Dermis blood vessel endothelial cell (primary cell): Measurements from ENCODE around the gene DNAJC2. TPM values are rescaled to one million over a fixed set of nuclear protein-coding genes. Genes with fewer than 3 reads are reported as not detected.
A peak's percentile ranks its signal among the peaks of the same experiment; 100 is the strongest.

ENCODE experiments used
- DNase-seq: peaks from one replicate; pipeline ENCODE4 v3.0.0; 2010
- total RNA-seq: library from RNA; depleted of rRNA; stranded (reverse); fragments of >200 nt; gene quantifications from 2 replicates; pipeline ENCODE4 v1.2.3, GENCODE V29; 2014

Gene DNAJC2, protein sequence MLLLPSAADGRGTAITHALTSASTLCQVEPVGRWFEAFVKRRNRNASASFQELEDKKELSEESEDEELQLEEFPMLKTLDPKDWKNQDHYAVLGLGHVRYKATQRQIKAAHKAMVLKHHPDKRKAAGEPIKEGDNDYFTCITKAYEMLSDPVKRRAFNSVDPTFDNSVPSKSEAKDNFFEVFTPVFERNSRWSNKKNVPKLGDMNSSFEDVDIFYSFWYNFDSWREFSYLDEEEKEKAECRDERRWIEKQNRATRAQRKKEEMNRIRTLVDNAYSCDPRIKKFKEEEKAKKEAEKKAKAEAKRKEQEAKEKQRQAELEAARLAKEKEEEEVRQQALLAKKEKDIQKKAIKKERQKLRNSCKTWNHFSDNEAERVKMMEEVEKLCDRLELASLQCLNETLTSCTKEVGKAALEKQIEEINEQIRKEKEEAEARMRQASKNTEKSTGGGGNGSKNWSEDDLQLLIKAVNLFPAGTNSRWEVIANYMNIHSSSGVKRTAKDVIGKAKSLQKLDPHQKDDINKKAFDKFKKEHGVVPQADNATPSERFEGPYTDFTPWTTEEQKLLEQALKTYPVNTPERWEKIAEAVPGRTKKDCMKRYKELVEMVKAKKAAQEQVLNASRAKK
- total RNA-seq = 15.9 and 18.5 TPM in 2 replicates

DNA sequence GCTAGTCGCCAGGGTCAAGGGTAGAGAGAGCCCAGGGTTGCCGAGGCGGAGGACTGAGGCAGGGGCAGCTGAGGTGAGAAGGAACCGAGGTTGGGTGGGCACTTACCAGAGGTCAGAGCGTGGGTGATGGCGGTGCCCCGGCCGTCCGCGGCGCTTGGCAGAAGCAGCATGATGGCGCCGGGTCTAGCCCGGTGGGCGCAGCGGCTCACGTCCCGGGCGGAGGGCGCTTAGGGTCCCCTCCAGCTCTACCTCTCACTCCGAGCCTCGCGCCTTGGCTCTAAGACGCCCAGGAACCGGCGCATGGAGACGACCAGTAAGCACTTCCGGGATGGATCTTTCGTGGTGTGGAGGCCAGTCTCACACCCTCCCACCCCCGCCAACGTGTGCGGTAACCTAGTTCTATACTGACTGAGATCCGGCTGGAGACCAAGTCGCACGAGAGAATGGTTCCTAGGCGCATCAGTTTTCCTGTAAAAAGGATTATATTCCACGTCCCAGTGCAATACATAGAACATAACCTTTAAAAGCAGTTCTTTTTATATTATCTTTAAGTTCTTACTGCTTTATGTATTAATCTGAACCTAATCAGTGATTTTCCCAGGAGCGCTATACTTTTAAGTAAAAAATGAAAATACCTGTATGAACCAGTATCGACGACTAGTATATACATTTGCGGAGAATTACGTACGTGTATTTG is at the start of gene DNAJC2:
Gene DNAJC2, minus strand, starts transcription at position 315 of the 697 bp plus-strand sequence. Its CDS starts 145 bp downstream, at position 170.
- peak; percentile 94 for DNase-seq

- no peak for DNase-seq
These were observed 47.4 kb upstream of the DNAJC2 start for GRCh38 chr7:103391976-103392375.

DNA sequence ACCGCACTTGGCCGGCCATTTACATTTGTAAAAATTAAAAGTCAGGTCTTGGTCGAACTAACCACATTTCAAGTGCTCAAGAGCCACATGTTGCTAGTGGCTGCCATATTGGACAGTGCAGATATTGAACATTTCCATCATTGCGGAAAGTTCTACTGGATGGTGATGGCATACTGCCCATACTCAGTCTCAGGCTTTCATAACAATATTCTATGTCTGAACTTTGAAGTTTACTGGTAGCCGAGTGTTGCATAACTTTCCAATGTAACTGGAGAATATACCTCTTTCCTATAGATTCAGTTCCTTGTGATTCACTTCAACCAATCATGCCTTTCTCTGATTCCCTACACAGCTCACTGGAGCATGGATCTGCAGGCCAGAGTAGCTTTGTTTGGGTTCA is 46.6 kb upstream of the DNAJC2 start:
- no peak for DNase-seq

DNA sequence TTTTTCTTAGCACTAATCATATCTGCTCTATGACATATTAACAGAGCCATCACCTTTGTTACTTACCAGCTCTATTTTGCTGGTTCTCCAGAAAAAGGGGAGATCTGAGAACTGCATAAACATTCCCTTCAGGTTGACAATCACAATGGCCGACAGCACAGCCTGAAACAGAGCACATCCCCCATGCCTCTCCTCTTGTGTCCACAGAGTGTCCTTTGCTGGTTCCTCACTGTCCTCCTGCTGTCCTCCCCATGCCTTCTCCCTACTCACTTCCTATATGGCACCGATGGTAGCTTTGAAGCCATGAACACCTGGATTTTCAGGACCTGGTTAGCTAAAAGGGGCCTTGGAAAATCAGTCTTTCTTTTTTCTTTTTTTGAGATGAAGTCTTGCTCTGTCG is 44.7 kb upstream of the DNAJC2 start:
- no peak for DNase-seq

- no peak for DNase-seq
These were observed 44.0 kb upstream of the DNAJC2 start for GRCh38 chr7:103388469-103389140.

DNA sequence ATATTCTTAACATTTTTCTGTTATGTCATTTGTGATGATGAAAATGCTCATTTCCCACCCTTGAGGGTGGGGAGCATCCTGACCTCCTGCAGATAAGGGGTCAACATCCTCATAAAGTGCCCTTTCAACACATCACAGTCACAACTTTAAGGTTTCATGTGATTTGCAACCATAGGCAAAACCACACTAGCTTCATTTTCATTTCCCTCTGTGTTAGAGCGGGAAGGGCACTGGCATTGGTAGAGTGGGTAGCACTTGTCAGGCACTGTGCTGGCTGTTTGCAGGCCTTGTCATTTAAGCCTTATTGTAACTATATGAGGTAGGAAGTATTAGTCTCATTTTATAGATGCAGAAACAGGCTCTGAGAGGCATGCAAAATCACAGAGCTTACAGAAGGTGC is 42.7 kb upstream of the DNAJC2 start:
- DNase-seq = no peak

GRCh38 chr7:103382032-103382402 is 37.5 kb upstream of the DNAJC2 start:
- no peak for DNase-seq

GRCh38 chr7:103381280-103382031 is 36.9 kb upstream of the DNAJC2 start:
- DNase-seq = no peak

DNA sequence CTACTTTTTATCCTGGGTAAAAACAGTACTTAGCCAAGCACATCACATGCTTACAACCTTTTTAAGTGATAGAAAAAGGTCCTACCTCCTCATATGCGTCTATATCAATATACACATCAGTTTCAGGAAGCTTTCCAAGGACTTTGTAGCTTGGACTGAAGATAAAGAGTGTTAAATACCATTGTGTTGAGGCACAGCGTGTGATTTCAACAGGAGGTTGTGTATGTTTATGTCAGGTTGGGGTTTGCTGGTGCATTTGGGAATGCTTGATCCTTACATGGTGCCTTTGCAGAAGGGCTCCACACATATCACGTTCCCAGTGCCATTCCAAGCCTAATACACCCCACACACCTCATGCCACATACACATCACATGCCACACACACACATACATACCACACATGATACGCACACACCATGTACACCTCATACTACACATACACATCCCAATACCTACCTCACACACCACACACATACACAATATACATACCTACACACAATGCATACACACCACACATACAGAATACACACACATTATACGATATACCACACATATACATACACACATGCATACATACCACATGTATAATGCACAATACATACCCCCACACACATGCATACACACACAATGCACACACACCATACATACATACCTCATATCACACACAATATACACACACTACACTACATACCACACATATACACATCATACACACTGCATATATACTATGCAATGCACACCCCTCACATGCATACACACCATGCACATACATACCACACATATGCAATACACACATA is 36.0 kb upstream of the DNAJC2 start:
- DNase-seq = no peak

GRCh38 chr7:103379270-103379975 is 34.9 kb upstream of the DNAJC2 start:
- no peak for DNase-seq

DNA sequence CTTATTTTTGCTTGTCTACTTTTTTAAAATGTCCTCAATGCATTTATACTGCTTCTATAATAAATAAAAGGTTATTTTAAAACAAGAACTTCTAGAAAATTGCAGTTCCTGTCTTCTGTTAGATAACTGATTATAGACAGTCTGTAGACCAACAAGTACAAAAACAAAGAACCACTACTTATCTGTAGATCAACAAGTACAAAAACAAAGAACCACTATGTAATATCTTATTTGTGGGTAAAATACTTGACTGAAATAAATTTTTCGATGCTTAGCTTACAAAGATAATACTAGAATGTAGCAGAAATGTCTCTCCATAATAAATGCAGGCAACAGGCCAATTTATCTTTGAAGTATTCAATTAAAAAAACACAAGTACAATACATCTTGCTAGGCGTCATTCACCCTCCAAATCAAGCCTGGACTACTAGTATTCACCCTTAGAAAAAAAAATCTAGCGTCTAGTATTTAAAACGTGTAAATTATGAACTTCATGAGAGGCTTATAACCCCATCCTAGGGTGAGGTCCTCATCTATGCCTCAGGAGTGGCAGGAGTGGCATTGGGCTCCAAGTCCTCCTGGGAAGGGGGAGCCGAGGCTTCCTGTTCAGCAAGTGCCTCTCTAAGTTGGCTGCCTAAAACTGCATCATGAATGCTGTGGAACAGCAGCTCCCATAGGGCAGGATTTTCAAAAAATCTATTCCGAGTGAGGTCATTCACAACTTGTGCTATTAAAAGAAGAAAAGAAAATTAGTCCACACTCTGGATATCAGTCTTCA is 29.5 kb upstream of the DNAJC2 start:
- DNase-seq = no peak

DNA sequence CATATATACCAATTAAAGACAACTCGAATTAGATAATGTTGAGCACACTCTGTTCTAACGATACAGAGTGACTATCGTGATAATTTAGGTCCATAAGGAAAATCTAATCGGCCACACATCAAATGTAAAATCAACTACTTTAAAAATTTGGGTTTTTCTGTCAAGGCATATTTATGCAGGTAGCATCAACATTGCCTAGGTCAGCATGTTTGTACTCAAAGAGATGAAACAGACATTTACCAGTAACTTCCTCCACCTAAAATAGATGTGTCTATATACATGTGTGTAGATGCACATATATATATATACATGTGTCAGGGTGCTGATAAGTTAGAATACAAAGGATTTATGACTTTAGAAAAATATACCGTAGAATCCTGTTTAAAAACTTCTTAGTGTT is 24.9 kb upstream of the DNAJC2 start:
- no peak for DNase-seq

DNA sequence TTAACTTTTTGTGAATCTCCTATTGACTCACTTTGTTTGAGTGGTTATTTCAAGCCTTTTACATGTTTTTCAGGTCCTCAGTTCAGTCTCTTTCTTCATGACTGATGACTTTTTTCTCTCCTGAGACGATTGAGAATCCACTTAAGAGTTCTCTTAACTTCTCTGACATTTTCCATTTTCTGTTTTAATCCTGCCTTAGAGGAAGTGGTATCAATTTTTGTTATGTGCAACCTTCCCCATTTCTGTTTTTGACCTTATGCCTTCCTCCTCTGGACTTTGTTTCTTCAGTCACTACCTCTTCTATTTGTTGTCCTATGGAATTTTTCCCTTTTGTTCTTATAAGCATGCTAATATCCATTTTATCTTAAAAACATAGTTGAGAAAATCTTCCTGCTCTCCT is 5.2 kb upstream of the DNAJC2 start:
- no peak for DNase-seq

- DNase-seq = peak; percentile 2
These were observed 4.4 kb upstream of the DNAJC2 start for GRCh38 chr7:103348959-103349358.

GRCh38 chr7:103348452-103348851 is 3.9 kb upstream of the DNAJC2 start:
- peak; percentile 9 for DNase-seq

GRCh38 chr7:103347507-103348267 is 3.1 kb upstream of the DNAJC2 start, which contains the start of gene PSMC2:
Gene PSMC2 (plus strand): TSS chr7:103347643. CDS start chr7:103347712, 69 bp downstream.
- DNase-seq = peak; percentile 91

GRCh38 chr7:103346396-103346795 is 1.8 kb upstream of the DNAJC2 start:
- no peak for DNase-seq

DNA sequence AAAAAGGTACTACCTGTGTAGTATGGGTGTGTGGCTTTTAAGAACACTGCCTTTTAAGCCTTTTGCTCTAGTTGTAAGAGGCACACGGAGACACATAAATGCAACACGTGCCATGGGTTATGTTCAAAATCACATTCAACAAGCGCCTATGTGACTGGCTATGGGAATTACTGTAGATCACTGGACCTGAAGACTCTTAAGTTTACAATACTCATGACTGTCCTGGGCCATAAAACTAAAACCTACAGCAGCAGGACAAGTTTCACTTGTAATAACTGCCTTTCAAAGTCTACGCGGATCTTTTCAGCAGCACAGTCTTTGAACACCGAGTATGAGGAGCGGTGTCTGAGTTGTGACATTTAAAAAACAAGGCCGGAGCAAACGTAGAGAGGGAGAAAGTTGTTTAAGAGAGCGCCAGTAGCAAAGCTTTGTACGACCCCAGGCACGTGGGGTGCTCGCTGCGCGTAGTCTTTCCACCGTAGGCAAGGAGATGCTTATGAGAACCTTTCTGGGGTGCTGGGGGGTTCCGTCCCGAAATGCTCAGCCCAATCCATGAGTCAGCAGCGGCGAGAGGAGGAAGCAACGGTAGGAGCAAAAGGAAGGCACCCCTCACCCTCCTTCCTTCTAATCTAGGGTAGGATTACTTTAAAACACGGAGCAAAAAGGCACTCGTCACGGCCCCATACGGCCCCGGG is 662 bp downstream of the DNAJC2 start:
- peak; percentile 52 for DNase-seq
